Inferior parietal cortex (tissue), 1 donor: ENCODE measurements around the gene SNAP47.

Experiments
- DNase-seq: peaks from one replicate; pipeline ENCODE4 v3.0.0-alpha.2; 2016; ENCODE audit errors: extremely low spot score

SNAP47 gene

GRCh38 chr1:227731696-227732585 is 3.3 kb upstream of the SNAP47 start:
- no peak for DNase-seq

GRCh38 chr1:227732586-227733308 is 2.5 kb upstream of the SNAP47 start:
- DNase-seq, result no peak

- no peak for DNase-seq
Observed at GRCh38 chr1:227733309-227733705, 1.9 kb upstream of the SNAP47 start.

- DNase-seq, result no peak
Observed at GRCh38 chr1:227733751-227734545, 1.3 kb upstream of the SNAP47 start.

GRCh38 chr1:227734546-227734855 is 734 bp upstream of the SNAP47 start:
- DNase-seq, result no peak

GRCh38 chr1:227735539-227736285 is 477 bp downstream of the SNAP47 start:
- DNase-seq, result no peak

GRCh38 chr1:227736814-227737432 is 1.7 kb downstream of the SNAP47 start:
- no peak for DNase-seq

- no peak for DNase-seq
Observed at GRCh38 chr1:227738820-227739219, 3.6 kb downstream of the SNAP47 start.

- no peak for DNase-seq
Observed at GRCh38 chr1:227739636-227740035, 4.4 kb downstream of the SNAP47 start.

- DNase-seq, result no peak
Observed at GRCh38 chr1:227740401-227740960, 5.2 kb downstream of the SNAP47 start.

GRCh38 chr1:227741166-227741870 is 6.1 kb downstream of the SNAP47 start:
- no peak for DNase-seq

- DNase-seq, result no peak
Observed at GRCh38 chr1:227742738-227743715, 7.8 kb downstream of the SNAP47 start.

- DNase-seq, result no peak
Observed at GRCh38 chr1:227744668-227745067, 9.4 kb downstream of the SNAP47 start.

- DNase-seq, result no peak
Observed at GRCh38 chr1:227745568-227746265, 10.5 kb downstream of the SNAP47 start.

GRCh38 chr1:227746676-227747075 is 11.4 kb downstream of the SNAP47 start:
- no peak for DNase-seq

- no peak for DNase-seq
Observed at GRCh38 chr1:227747382-227747781, 12.1 kb downstream of the SNAP47 start.

- DNase-seq, result no peak
Observed at GRCh38 chr1:227747948-227748495, 12.8 kb downstream of the SNAP47 start.
